H9 (cell line): Measurements from ENCODE around the gene USPL1. TPM values are rescaled to one million over a fixed set of nuclear protein-coding genes. Genes with fewer than 3 reads are reported as not detected.

Source experiments
- DNase-seq: peaks from one replicate; pipeline ENCODE4 v3.0.0-alpha.2; 2017
- H2AFZ ChIP-seq: one replicate; pipeline ENCODE4 v1.6.1; 2013; ENCODE audit warnings: mild to moderate bottlenecking, low read length, control low read depth, moderate library complexity
- H2AK5ac ChIP-seq: 2 replicates; pipeline ENCODE4 v1.6.1; 2013; ENCODE audit warnings: low read length, control low read depth, mixed read lengths; ENCODE audit not compliant: insufficient read length
- H2BK120ac ChIP-seq: one replicate; pipeline ENCODE4 v1.6.1; 2013; ENCODE audit warnings: low read depth, mild to moderate bottlenecking, low read length, control low read depth, inconsistent platforms; ENCODE audit not compliant: poor library complexity, severe bottlenecking
- H2BK12ac ChIP-seq: 2 replicates; pipeline ENCODE4 v1.6.1; 2013; ENCODE audit warnings: low read length, control low read depth, mixed read lengths, low read depth; ENCODE audit not compliant: insufficient read length
- H2BK15ac ChIP-seq: 2 replicates; pipeline ENCODE4 v1.6.1; 2013; ENCODE audit warnings: low read depth, low read length, control low read depth
- H2BK20ac ChIP-seq: one replicate; pipeline ENCODE4 v1.6.1; 2013; ENCODE audit warnings: low read depth, mild to moderate bottlenecking, low read length, control low read depth, inconsistent platforms; ENCODE audit not compliant: poor library complexity, severe bottlenecking
- H2BK5ac ChIP-seq: 2 replicates; pipeline ENCODE4 v1.6.1; 2013; ENCODE audit warnings: low read length, control low read depth, mixed read lengths; ENCODE audit not compliant: insufficient read length
- H3K14ac ChIP-seq: 2 replicates; pipeline ENCODE4 v1.6.1; 2013; ENCODE audit warnings: low read length, control low read depth; ENCODE audit not compliant: insufficient read depth
- H3K18ac ChIP-seq: 2 replicates; pipeline ENCODE4 v1.6.1; 2013; ENCODE audit warnings: low read depth, mild to moderate bottlenecking, mixed read lengths, low read length, control low read depth; ENCODE audit not compliant: insufficient read length
- H3K23ac ChIP-seq: 2 replicates; pipeline ENCODE4 v1.6.1; 2013; ENCODE audit warnings: low read length, control low read depth, mixed read lengths, low read depth; ENCODE audit not compliant: insufficient read length
- H3K23me2 ChIP-seq: 2 replicates; pipeline ENCODE4 v1.6.1; 2013; ENCODE audit warnings: low read depth, mild to moderate bottlenecking, mixed read lengths, low read length, control low read depth; ENCODE audit not compliant: insufficient read length, poor library complexity, severe bottlenecking
- H3K27ac ChIP-seq: 2 replicates; pipeline ENCODE4 v1.5.1; 2013; ENCODE audit warnings: low read length, control low read depth, mixed read lengths, low read depth; ENCODE audit not compliant: insufficient read length
- H3K27me3 ChIP-seq: 2 replicates; pipeline ENCODE4 v1.6.1; 2013; ENCODE audit warnings: low read length, control low read depth, inconsistent platforms; ENCODE audit not compliant: insufficient read depth
- H3K4ac ChIP-seq: 2 replicates; pipeline ENCODE4 v1.6.1; 2013; ENCODE audit warnings: low read depth, mild to moderate bottlenecking, control low read depth, inconsistent platforms, low read length, moderate library complexity
- H3K4me1 ChIP-seq: 2 replicates; pipeline ENCODE4 v1.6.1; 2013; ENCODE audit warnings: low read length, control low read depth, inconsistent platforms; ENCODE audit not compliant: insufficient read depth
- H3K4me2 ChIP-seq: 2 replicates; pipeline ENCODE4 v1.6.1; 2013; ENCODE audit warnings: low read length, control low read depth, mixed read lengths; ENCODE audit not compliant: insufficient read length, insufficient read depth
- H3K56ac ChIP-seq: 2 replicates; pipeline ENCODE4 v1.6.1; 2013; ENCODE audit warnings: low read depth, mild to moderate bottlenecking, mixed read lengths, low read length, control low read depth; ENCODE audit not compliant: insufficient read length
- H3K79me1 ChIP-seq: 2 replicates; pipeline ENCODE4 v1.6.1; 2013; ENCODE audit warnings: low read depth, mild to moderate bottlenecking, moderate library complexity, low read length, control low read depth, inconsistent platforms; ENCODE audit not compliant: insufficient read depth, poor library complexity, severe bottlenecking
- H3K79me2 ChIP-seq: 2 replicates; pipeline ENCODE4 v1.6.1; 2013; ENCODE audit warnings: low read length, control low read depth, inconsistent platforms; ENCODE audit not compliant: insufficient read depth
- H3K9ac ChIP-seq: 2 replicates; pipeline ENCODE4 v1.6.1; 2013; ENCODE audit warnings: low read length, control low read depth, mixed read lengths; ENCODE audit not compliant: insufficient read length; ENCODE audit errors: extremely low read depth
- H3K9me3 ChIP-seq: one replicate; pipeline ENCODE4 v1.6.1; 2013; ENCODE audit warnings: low read depth, low read length, inconsistent platforms; ENCODE audit not compliant: control insufficient read depth
- H3T11ph ChIP-seq: one replicate; pipeline ENCODE4 v1.6.1; 2013; ENCODE audit warnings: mild to moderate bottlenecking, low read length, control low read depth, inconsistent platforms
- H4K20me1 ChIP-seq: one replicate; pipeline ENCODE4 v1.6.1; 2013; ENCODE audit not compliant: control insufficient read depth, insufficient read length, insufficient read depth
- H4K5ac ChIP-seq: 2 replicates; pipeline ENCODE4 v1.6.1; 2013; ENCODE audit warnings: low read depth, mild to moderate bottlenecking, mixed read lengths, low read length, control low read depth; ENCODE audit not compliant: insufficient read length
- H4K8ac ChIP-seq: replicated peaks from 2 replicates; pipeline ENCODE4 v1.6.1; 2013; ENCODE audit warnings: low read length, control low read depth, mixed read lengths, low read depth; ENCODE audit not compliant: insufficient read length
- H4K91ac ChIP-seq: 2 replicates; pipeline ENCODE4 v1.6.1; 2013; ENCODE audit warnings: low read depth, mild to moderate bottlenecking, moderate library complexity, mixed read lengths, low read length, control low read depth; ENCODE audit not compliant: insufficient read length
- H3K27ac Mint-ChIP-seq, 3 experiments: 2 replicates in 2 of 3; 3 replicates in 1 of 3; pipeline ENCODE4 v1.8.0; 2020 to 2021; ENCODE audit warnings: mixed read lengths in 3 of 3, mild to moderate bottlenecking in 1 of 3, moderate library complexity in 1 of 3
- H3K27me3 Mint-ChIP-seq: 2 replicates; pipeline ENCODE4 v1.8.0; 2021; ENCODE audit warnings: low read depth, mild to moderate bottlenecking, moderate library complexity, mixed read lengths
- H3K36me3 Mint-ChIP-seq, 3 experiments: 2 replicates in 2 of 3; 3 replicates in 1 of 3; pipeline ENCODE4 v1.8.0; 2020 to 2021; ENCODE audit warnings: low read depth in 3 of 3, mixed read lengths in 3 of 3; ENCODE audit not compliant: insufficient read depth in 1 of 3
- H3K4me1 Mint-ChIP-seq, 2 experiments: 2 replicates each; pipeline ENCODE4 v1.8.0; 2020; ENCODE audit warnings: mixed read lengths in 2 of 2
- H3K4me3 Mint-ChIP-seq, 2 experiments: 2 replicates in 1 of 2; 3 replicates in 1 of 2; pipeline ENCODE4 v1.8.0; 2020 to 2021; ENCODE audit warnings: mild to moderate bottlenecking in 2 of 2, mixed read lengths in 2 of 2, moderate library complexity in 1 of 2
- H3K9me3 Mint-ChIP-seq, 2 experiments: 2 replicates in 1 of 2; 3 replicates in 1 of 2; pipeline ENCODE4 v1.8.0; 2020; ENCODE audit warnings: mild to moderate bottlenecking in 2 of 2, mixed read lengths in 2 of 2, moderate library complexity in 1 of 2
- WGBS: extraction: QIAGEN DNeasy Blood & Tissue Kit; methylation state at CpG from one replicate; pipeline ENCODE4 v1.1.7; 2013; ENCODE audit warnings: missing lambda C conversion rate, low lambda C conversion rate, mixed read lengths; ENCODE audit not compliant: insufficient read length; ENCODE audit errors: extremely low coverage; 5-methylcytosine and 5-hydroxymethylcytosine counted together
- total RNA-seq: library from RNA; stranded (reverse); gene quantifications from 2 replicates; pipeline ENCODE4 v1.2.1, GENCODE V29; 2021
- TF ChIP-seq, protein P1 (sequence below): fragments of 200-600 bp; sonication (generic); conservative IDR thresholded peaks from 3 replicates; pipeline ENCODE4 v1.8.0; 2021; ENCODE audit warnings: antibody characterized with exemption, mild to moderate bottlenecking

Gene USPL1
- total RNA-seq, 1 experiment from 2014 or later, result 17.6 TPM

DNA sequence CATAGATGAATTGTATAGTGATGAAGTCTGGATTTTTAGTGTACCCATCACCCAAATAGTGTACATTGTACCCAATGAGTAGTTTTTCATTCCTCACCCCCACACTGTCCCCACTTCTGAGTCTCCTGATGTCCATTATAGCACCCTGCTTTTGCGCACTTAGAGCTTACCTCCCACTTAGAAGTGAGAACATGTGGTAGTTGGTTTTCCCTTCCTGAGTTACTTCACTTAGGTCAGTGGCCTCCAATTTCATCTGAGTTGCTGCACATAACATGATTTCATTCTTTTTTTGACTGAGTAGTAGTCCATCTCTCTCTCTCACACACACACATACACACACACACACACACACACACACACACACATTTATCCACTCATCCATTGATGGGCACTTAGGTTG lies 74.4 kb downstream of the USPL1 start:
- Mint-ChIP-seq H3K9me3 (peaks cover 0 to 3% of the 10 kb centered on the region in 2 experiments; a peak in 4 of 5 replicates), H3K4me1 (peaks cover 15 to 18% of the 10 kb centered on the region in 2 experiments), H3K36me3 (no peaks in the 10 kb centered on the region), H3K4me3 (no peak overlapping the region), H3K27me3 (peaks cover 2% of the 10 kb centered on the region), H3K27ac (no peak overlapping the region)
- TF ChIP-seq, protein P1, sequence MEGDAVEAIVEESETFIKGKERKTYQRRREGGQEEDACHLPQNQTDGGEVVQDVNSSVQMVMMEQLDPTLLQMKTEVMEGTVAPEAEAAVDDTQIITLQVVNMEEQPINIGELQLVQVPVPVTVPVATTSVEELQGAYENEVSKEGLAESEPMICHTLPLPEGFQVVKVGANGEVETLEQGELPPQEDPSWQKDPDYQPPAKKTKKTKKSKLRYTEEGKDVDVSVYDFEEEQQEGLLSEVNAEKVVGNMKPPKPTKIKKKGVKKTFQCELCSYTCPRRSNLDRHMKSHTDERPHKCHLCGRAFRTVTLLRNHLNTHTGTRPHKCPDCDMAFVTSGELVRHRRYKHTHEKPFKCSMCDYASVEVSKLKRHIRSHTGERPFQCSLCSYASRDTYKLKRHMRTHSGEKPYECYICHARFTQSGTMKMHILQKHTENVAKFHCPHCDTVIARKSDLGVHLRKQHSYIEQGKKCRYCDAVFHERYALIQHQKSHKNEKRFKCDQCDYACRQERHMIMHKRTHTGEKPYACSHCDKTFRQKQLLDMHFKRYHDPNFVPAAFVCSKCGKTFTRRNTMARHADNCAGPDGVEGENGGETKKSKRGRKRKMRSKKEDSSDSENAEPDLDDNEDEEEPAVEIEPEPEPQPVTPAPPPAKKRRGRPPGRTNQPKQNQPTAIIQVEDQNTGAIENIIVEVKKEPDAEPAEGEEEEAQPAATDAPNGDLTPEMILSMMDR, result no peak
- no peak overlapping the region for H2BK120ac ChIP-seq
- H3K27ac ChIP-seq, result no peak overlapping the region
- no peaks in the 10 kb centered on the region for H4K20me1 ChIP-seq
- H2AK5ac ChIP-seq, result no peak overlapping the region
- H3K23ac ChIP-seq, result no peak overlapping the region
- no peak overlapping the region for H2AFZ ChIP-seq
- H2BK12ac ChIP-seq, result no peak overlapping the region
- H3K79me1 ChIP-seq, result no peaks in the 10 kb centered on the region
- no peak overlapping the region for H3K56ac ChIP-seq
- no peak overlapping the region for H2BK20ac ChIP-seq
- DNase-seq, result no peak
- H3K4me2 ChIP-seq, result no peak overlapping the region
- no peak overlapping the region for H2BK5ac ChIP-seq
- H4K8ac ChIP-seq, result no peak overlapping the region
- no peak overlapping the region for H3K4ac ChIP-seq
- no peaks in the 10 kb centered on the region for H3K23me2 ChIP-seq
- H3T11ph ChIP-seq, result no peak overlapping the region
- H3K9ac ChIP-seq, result no peak overlapping the region
- no peak overlapping the region for H4K91ac ChIP-seq
- no peaks in the 10 kb centered on the region for H3K79me2 ChIP-seq
- H3K14ac ChIP-seq, result no peak overlapping the region
- H4K5ac ChIP-seq, result no peak overlapping the region
- no CpG with 5 or more reads among the region's 1 CpG for WGBS
- H3K9me3 ChIP-seq, result no peaks in the 10 kb centered on the region
- H3K27me3 ChIP-seq, result no peaks in the 10 kb centered on the region
- H2BK15ac ChIP-seq, result no peak overlapping the region
- no peak overlapping the region for H3K18ac ChIP-seq
- peaks cover 4% of the 10 kb centered on the region; the same call in 1 of the 2 replicates for H3K4me1 ChIP-seq
